Measurements from ENCODE around the gene BANF2.
"Not testable (repeated sequence)": the region's sequence is repeated elsewhere in the genome, so short reads cannot be mapped to it uniquely, and the experiment has no call there.

Gene BANF2

GRCh38 chr20:17767624-17768023 is 67.9 kb downstream of the BANF2 start:
- DNase-seq: no peak

GRCh38 chr20:17768271-17768670 is 68.5 kb downstream of the BANF2 start:
- no peak for DNase-seq

GRCh38 chr20:17769716-17770115 is 70.0 kb downstream of the BANF2 start:
- not testable (repeated sequence) for DNase-seq

- DNase-seq: no peak
Measured at GRCh38 chr20:17771206-17772004, 71.6 kb downstream of the BANF2 start.

- DNase-seq: no peak
Measured at GRCh38 chr20:17772005-17772343, 72.2 kb downstream of the BANF2 start.

GRCh38 chr20:17773619-17774018 is 73.9 kb downstream of the BANF2 start:
- DNase-seq: no peak

GRCh38 chr20:17775600-17775999 is 75.8 kb downstream of the BANF2 start:
- DNase-seq: no peak

GRCh38 chr20:17776551-17776950 is 76.8 kb downstream of the BANF2 start:
- no peak for DNase-seq

- not testable (repeated sequence) for DNase-seq
Measured at GRCh38 chr20:17779011-17779410, 79.2 kb downstream of the BANF2 start.

- no peak for DNase-seq
Measured at GRCh38 chr20:17782768-17783167, 83.0 kb downstream of the BANF2 start.

GRCh38 chr20:17783671-17784070 is 83.9 kb downstream of the BANF2 start:
- DNase-seq: no peak

- no peak for DNase-seq
Measured at GRCh38 chr20:17785007-17785406, 85.2 kb downstream of the BANF2 start.

Data from SHP77 (cell line).